ENCODE results near the gene SLCO2B1.
A peak's percentile ranks its signal among the peaks of the same experiment; 100 is the strongest.
"Not testable (repeated sequence)": the region's sequence is repeated elsewhere in the genome, so short reads cannot be mapped to it uniquely, and the experiment has no call there.

SLCO2B1 gene

DNA sequence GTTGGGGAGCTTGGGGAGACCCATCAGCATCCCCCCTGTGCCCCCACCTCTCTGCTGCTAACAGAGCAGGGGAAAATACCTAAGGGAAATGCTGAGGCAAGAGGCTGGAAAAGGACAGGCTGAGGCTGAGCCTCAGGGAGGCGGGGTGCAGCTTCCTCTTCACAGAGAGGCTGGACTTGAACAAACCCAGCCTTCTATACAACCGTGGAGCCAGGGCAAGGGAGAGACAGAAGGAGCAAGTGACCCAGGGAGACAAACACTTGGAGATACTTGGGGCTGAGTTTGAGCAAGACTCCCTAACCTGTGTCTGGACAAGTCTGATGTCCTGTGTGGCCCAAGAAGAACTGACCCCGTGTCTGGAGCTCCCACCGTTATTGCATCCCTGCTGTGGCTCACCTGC lies at the start of gene SLCO2B1:
TSS of gene SLCO2B1 (plus strand) at position 229 of the 400 bp plus-strand sequence. CDS start 275 bp downstream, outside the sequence.
- DNase-seq, result no peak

DNA sequence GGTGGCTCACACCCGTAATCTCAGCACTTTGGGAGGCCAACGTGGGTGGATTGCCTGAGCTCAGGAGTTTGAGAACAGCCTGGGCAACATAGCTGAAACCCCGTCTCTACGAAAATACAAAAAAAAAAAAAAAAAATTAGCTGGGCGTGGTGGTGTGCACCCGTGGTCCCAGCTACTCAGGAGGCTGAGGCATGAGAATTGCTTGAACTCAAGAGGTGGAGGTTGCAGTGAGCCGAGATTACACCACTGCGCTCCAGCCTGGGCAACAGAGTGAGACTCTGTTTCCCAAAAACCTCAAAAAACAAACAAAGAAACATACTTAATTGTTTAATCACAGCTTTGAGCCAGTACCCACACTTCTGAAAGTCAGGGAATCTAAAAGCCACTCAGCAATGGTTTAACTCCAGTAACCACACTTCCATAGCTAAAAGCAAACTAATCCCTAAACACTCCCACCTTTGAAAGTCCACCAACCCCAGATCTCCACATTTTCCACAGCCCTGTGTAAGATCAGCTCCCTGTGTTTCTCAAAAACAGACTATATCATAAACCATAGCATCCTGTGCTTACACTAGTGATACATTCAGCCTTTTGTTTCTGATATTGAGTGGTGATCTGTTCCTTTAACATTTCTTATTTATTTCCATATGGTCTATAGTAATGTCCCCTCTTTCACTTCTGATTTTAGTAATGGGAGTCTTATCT lies 49.3 kb upstream of the SLCO2B1 start:
- DNase-seq, result no peak

DNA sequence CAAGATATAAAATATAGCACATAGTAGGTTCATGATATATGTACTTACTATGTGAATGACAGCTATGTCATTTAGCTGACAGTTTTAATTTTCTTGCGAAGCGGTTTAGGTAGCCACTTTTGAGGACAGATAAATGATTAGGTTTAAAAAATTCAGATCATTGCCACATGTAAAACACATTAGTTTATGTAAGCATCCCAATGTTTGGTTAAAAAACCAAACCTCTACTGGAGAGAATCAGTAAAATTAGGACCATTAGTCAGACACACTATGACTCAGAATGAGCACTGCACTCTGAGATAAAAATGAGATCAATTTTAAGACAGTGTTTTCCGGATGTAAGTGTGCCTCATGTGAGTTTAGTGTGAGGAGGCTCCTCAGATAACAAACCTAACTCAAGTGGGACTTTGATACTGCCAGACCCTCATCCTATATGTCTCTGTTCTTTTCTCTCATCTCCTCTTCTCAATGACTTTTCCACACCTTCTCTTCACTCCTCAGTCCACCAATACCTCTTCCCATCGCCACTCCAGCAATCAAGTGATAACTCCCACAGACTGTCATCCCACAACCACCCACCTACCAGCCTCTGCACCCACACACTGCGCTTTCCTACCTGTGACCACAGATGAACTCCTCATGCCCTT lies 47.4 kb upstream of the SLCO2B1 start:
- no peak for DNase-seq

GRCh38 chr11:75105462-75105925 lies 45.4 kb upstream of the SLCO2B1 start:
- DNase-seq, result no peak

DNA sequence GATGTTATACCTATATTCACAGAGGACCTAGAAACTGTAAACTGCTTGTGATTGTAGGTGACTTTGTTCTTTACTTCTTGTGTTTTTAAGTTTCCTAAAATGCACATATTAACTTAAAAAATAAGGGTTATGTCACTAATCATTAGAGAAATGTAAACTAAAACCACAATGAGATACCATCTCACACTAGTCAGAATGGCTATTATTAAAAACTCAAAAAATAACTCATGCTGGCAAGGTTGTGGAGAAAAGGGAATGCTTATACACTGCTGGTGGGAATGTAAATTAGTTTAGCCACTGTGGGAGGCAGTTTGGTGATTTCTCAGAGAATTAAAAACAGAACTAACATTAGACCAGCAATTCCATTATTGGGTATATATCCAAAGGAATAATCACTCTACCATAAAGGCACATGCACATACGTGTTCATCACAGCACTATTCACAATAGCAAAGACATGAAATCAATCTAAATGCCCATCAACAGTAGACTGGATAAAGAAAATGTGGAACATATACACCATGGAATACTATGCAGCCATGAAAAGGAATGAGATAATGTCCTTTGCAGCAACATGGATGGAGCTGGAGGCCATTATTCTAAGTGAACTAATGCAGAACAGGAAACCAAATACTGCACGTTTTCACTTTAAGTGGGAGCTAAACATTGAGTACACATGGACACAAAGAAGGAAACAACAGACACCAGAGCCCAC lies 44.8 kb upstream of the SLCO2B1 start:
- DNase-seq, result not testable (repeated sequence)

DNA sequence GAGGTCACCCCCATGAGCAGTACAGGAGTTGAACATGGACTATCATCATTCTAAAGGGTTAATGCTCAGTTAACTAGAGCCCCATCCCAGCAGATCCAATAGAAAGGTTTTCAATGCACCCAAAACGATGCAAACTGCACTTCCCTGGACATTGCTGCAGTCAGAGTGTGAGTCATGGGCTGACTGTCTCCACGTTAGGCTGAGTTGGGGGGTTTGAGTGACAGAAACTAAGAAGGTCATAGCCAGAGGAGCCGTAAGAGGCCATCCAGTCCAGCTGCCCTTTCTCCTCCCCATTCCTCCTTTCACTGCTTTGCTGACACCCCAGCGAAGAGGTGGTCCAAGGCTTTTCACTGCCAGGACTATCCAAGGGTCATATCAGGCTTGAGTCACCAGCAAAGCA lies 43.7 kb upstream of the SLCO2B1 start:
- no peak for DNase-seq

- no peak for DNase-seq
Measured at GRCh38 chr11:75112200-75112599, 38.7 kb upstream of the SLCO2B1 start.

DNA sequence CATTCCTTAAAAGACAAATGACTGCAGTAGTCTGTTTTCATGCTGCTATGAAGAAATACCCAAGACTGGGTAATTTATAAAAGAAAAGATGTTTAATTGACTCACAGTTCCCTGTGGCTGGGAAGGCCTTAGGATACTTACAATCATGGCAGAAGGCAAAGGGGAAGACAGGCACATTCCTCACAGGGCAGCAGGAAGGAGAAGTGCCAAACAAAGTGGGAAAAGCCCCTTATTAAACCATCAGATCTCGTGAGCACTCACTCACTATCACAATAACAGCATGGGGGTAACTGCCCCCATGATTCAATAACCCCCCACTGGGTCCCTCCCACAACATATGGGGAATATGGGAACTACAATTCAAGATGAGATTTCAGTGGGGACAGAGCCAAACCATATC lies 37.9 kb upstream of the SLCO2B1 start:
- DNase-seq, result no peak

GRCh38 chr11:75114465-75114864 lies 36.4 kb upstream of the SLCO2B1 start:
- DNase-seq, result no peak

GRCh38 chr11:75118577-75118976 lies 32.3 kb upstream of the SLCO2B1 start:
- DNase-seq, result no peak

DNA sequence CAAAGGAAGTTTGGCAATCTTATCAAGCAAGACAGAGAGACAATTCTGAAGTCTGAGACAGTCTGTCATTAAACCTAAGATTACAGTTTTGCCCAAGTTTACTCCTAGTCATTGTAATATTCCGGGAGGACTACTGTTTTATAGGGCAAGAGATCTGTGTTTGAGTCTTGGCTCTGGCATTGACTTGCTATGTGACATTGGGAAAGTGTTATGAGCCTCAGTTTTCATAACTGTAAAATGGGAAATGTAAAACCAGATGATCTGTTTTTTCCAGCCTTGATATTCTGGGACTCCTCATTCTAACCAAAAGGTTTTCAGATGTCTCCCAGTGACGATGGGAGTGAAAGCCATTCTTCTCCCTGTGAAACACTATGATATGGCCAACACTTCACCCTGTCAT lies 24.3 kb upstream of the SLCO2B1 start:
- DNase-seq, result no peak

DNA sequence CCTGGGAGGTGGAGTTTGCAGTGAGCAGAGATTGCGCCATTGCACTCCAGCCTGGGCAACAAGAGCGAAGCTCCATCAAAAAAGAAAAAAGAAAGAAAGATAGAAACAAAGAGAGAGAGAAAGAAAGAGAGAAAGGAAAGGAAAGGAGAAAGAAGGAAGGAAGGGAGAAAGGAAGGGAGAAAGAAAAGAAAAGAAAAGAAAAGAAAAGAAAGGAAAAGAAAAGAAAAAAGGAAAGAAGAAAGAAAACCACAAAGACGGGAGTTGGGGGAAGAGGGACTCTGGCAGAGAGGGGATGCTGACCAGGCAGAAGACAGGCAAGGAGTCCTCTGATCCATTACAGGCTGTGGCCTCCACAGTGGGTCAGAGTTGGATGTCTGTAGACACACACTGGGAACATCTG lies 18.8 kb upstream of the SLCO2B1 start:
- no peak for DNase-seq

- no peak for DNase-seq
Measured at GRCh38 chr11:75133976-75134375, 16.9 kb upstream of the SLCO2B1 start.

GRCh38 chr11:75135021-75135650 lies 15.8 kb upstream of the SLCO2B1 start:
- no peak for DNase-seq

GRCh38 chr11:75135651-75136050 lies 15.3 kb upstream of the SLCO2B1 start:
- no peak for DNase-seq

GRCh38 chr11:75140269-75141138 lies 10.4 kb upstream of the SLCO2B1 start:
- DNase-seq, result peak; percentile 82 to 83

- DNase-seq, result no peak
Measured at GRCh38 chr11:75141166-75141565, 9.7 kb upstream of the SLCO2B1 start.

DNA sequence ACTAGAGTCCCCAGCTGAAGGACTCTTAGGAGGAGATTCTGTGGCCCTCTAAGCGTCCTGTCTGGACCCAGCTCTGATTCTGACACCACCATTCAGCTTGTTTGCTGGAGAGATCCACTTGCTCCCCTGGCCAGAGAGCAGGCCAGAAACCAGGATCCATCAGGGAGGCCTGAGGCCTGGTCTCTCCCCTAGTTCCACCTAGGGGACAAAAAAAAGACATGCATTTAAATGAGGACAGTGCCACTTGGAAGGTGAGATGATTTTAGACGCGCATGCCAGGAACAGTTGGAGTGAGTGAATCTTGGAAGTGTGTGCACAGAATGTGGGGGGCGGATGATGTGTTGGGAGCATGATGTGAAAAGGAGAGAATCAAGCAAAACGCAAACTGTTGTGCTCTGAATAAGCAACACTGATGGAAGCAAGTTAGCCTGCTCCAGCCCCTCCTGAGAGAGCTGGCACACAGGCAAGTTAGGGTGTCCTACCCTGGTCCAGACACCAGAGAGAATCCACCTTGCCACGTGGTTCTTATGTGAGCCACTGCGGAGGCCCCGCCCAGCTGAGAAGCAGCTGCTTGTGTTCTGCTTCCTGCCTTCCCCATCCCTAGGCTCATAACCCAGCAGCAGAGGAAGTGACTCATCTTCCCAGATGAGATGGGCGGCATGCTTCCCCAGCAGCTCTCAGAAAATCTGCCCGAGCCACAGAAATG lies 8.0 kb upstream of the SLCO2B1 start:
- peak; percentile 72 to 81 for DNase-seq

DNA sequence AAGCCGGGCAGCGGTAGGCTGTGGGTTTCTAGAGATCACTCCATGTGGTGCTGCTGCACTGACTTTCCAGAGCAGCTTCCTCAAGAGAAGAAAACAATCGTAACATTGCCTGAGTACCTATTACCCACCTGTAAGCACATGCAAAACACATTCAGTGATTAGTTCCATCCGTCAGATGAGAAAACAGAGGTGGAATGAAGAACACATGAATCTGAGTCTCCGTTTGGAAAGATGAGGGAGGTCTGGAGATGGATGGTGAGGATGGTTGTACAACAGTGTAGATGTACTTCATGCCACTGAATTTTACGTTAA lies 7.5 kb upstream of the SLCO2B1 start:
- DNase-seq, result no peak

DNA sequence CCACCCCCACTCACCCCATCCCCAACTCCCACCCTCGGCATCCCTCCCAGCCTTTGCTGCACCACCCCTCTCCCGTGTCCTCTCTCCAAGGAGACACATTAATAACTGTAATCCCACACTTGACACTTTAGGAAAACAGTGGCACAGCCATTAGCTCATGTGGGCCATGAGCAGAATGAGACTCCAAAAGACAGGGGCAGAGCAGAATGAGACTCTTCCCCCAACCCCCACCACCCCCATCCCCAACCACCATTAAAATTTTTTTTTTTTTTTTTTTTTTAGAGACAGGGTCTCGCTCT lies 6.2 kb upstream of the SLCO2B1 start:
- DNase-seq, result no peak

GRCh38 chr11:75145196-75145971 lies 5.5 kb upstream of the SLCO2B1 start:
- DNase-seq, result no peak

All from stimulated activated CD4-positive, alpha-beta T cell treated with anti-CD3 and anti-CD28 coated beads, Interleukin-2, amount 100 ng/mL, for 24 hours (primary cell).